Endothelial cell of umbilical vein (primary cell): ENCODE results near the gene TIMM8A. TPM values are rescaled to one million over a fixed set of nuclear protein-coding genes. Genes with fewer than 3 reads are reported as not detected.

Experiments used
- BruUV-seq: library from RNA; stranded (reverse); fragments of 400-500 nt; replicated peaks from 2 replicates; lab custom pipeline; 2021; lab: Mats Ljungman, UMichigan
- CTCF ChIA-PET: fragments of 300-600, 350-600 bp; sonication (Branson Sonifier 250); formaldehyde crosslinking; loops from one replicate; lab custom pipeline; 2021; ENCODE audit warnings: antibody characterized with exemption, inconsistent platforms; lab: Charles Lee
- POLR2A ChIA-PET: fragments of 300-600, 350-600 bp; sonication (Branson Sonifier 250); formaldehyde crosslinking; loops from one replicate; lab custom pipeline; 2021; ENCODE audit warnings: antibody characterized with exemption, inconsistent platforms; lab: Charles Lee
- DNase-seq: peaks from one replicate; pipeline ENCODE4 v3.0.0-alpha.2; 2011; ENCODE audit warnings: low read depth, low spot score
- FAIRE-seq: peaks from 2 replicates; lab custom pipeline; 2011; peaks lifted over from hg19 to GRCh38; lab: Jason Lieb, UNC
- H2AFZ ChIP-seq: 2 replicates; pipeline ENCODE4 v1.6.0; 2012; ENCODE audit warnings: low read depth, low read length, control low read depth, inconsistent platforms
- H3K27ac ChIP-seq: 2 replicates; pipeline ENCODE4 v1.5.1; 2011; ENCODE audit warnings: low read depth, mild to moderate bottlenecking, control low read depth, low read length, moderate library complexity; ENCODE audit not compliant: insufficient read depth
- H3K27me3 ChIP-seq, 2 experiments: 2 replicates each; pipeline versions ENCODE4 v1.6.0 to v1.6.1; 2011; ENCODE audit warnings: low read length in 2 of 2, mixed read lengths in 1 of 2; ENCODE audit not compliant: control insufficient read depth in 2 of 2, insufficient read depth in 2 of 2
- H3K36me3 ChIP-seq, 2 experiments: 2 replicates in 1 of 2; 3 replicates in 1 of 2; pipeline ENCODE4 v1.5.1; 2011; ENCODE audit warnings: low read length in 2 of 2, mild to moderate bottlenecking in 1 of 2, moderate library complexity in 1 of 2; ENCODE audit not compliant: control insufficient read depth in 2 of 2, insufficient read depth in 2 of 2; ENCODE audit errors: extremely low read depth in 1 of 2
- H3K4me1 ChIP-seq: 3 replicates; pipeline ENCODE4 v1.5.1; 2011; ENCODE audit warnings: mild to moderate bottlenecking, low read length; ENCODE audit not compliant: control insufficient read depth, insufficient read depth; ENCODE audit errors: extremely low read depth
- H3K4me2 ChIP-seq: 2 replicates; pipeline ENCODE4 v1.6.1; 2011; ENCODE audit warnings: low read length, control low read depth, mixed read lengths; ENCODE audit not compliant: insufficient read depth
- H3K4me3 ChIP-seq, 3 experiments: fragments of 200-600 bp in 1 of 3; sonication (generic), shearing (Covaris generic) in 1 of 3; replicated peaks in 1 of 3; 2 replicates each; pipeline ENCODE4 v1.5.1; 2011 to 2016; ENCODE audit warnings: control low read depth in 3 of 3, low read length in 3 of 3, mild to moderate bottlenecking in 2 of 3, inconsistent platforms in 1 of 3, low read depth in 1 of 3, moderate library complexity in 1 of 3; ENCODE audit not compliant: insufficient read depth in 1 of 3
- H3K79me2 ChIP-seq: 2 replicates; pipeline ENCODE4 v1.6.0; 2012; ENCODE audit warnings: low read length, inconsistent platforms; ENCODE audit not compliant: control insufficient read depth, insufficient read depth
- H3K9ac ChIP-seq: replicated peaks from 2 replicates; pipeline ENCODE3; 2011; ENCODE audit warnings: low read length, control low read depth; ENCODE audit not compliant: insufficient read depth; ENCODE audit errors: extremely low read depth
- H3K9me1 ChIP-seq: replicated peaks from 3 replicates; pipeline ENCODE4 v1.6.0; 2011; ENCODE audit warnings: mild to moderate bottlenecking, low read length; ENCODE audit not compliant: control insufficient read depth, insufficient read depth; ENCODE audit errors: extremely low read depth
- H3K9me3 ChIP-seq: replicated peaks from 2 replicates; pipeline ENCODE4 v1.5.1; 2012; ENCODE audit warnings: low read length, inconsistent platforms; ENCODE audit not compliant: control insufficient read depth, insufficient read depth
- H4K20me1 ChIP-seq: replicated peaks from 2 replicates; pipeline ENCODE3; 2011; ENCODE audit warnings: mild to moderate bottlenecking, low read length; ENCODE audit not compliant: control insufficient read depth, insufficient read depth; ENCODE audit errors: extremely low read depth
- EZH2 ChIP-seq: IDR thresholded peaks from 2 replicates; pipeline ENCODE4 v1.6.1; 2012; ENCODE audit warnings: borderline replicate concordance, low read depth, mild to moderate bottlenecking, moderate library complexity, low read length, inconsistent platforms; ENCODE audit not compliant: severe bottlenecking
- FOS ChIP-seq: IDR thresholded peaks from 2 replicates; pipeline ENCODE4 v1.6.1; 2011; ENCODE audit warnings: mild to moderate bottlenecking, low read length, moderate library complexity, borderline replicate concordance; ENCODE audit not compliant: insufficient read depth
- GATA2 ChIP-seq: IDR thresholded peaks from 2 replicates; pipeline ENCODE4 v1.7.0; 2011; ENCODE audit warnings: low read depth, mild to moderate bottlenecking, moderate library complexity, mixed read lengths, low read length; ENCODE audit not compliant: insufficient read length, insufficient read depth
- JUN ChIP-seq: IDR thresholded peaks from 2 replicates; pipeline ENCODE4 v1.6.1; 2011; ENCODE audit warnings: borderline replicate concordance, low read depth; ENCODE audit not compliant: insufficient read length, insufficient read depth
- MYC ChIP-seq: IDR thresholded peaks from one replicate; pipeline ENCODE4 v1.6.1; 2011; ENCODE audit warnings: mild to moderate bottlenecking, low read depth, low read length
- POLR2A ChIP-seq: IDR thresholded peaks from 2 replicates; pipeline ENCODE4 v1.6.1; 2012; ENCODE audit warnings: low read depth, mild to moderate bottlenecking, control low read depth, low read length
- POLR2AphosphoS5 ChIP-seq: IDR thresholded peaks from 2 replicates; pipeline ENCODE4 v1.6.1; 2012; ENCODE audit warnings: low read depth, mild to moderate bottlenecking, control low read depth, low read length, moderate library complexity; ENCODE audit not compliant: insufficient read depth
- dilution Hi-C: fragments of 300-500 bp; cut with MboI; formaldehyde crosslinking; loops from one replicate; pipeline ENCODE4 v1.15.0; 2019; ENCODE audit warnings: low sequenced_read_pairs; ENCODE audit not compliant: extremely low pct_ligation_motif_present
- intact Hi-C: fragments of 100-400 bp; cut with micrococcal nuclease; formaldehyde crosslinking; loops from one replicate; pipeline ENCODE4 v1.10.0; 2022
- polyA plus RNA-seq, 4 experiments: library from polyadenylated mRNA; depleted of rRNA in 3 of 4; stranded (reverse) in 3 of 4; unstranded in 1 of 4; fragments of >200 nt; gene quantifications; 2 replicates each; pipeline versions ENCODE4 v1.2.1 to v1.2.3, GENCODE V29; 2011 to 2012; ENCODE audit warnings: missing spikeins in 1 of 4
- total RNA-seq: library from RNA; stranded (reverse); gene quantifications from 2 replicates; pipeline ENCODE4 v1.2.3, GENCODE V29; 2021
- TF ChIP-seq, protein P1 (sequence below), 2 donors: IDR thresholded peaks; 1 replicate in 1 of 2; 2 replicates in 1 of 2; pipeline ENCODE4 v1.5.1; 2011; ENCODE audit warnings: low read length in 2 of 2, mild to moderate bottlenecking in 2 of 2, moderate library complexity in 2 of 2, control low read depth in 1 of 2, inconsistent platforms in 1 of 2, low read depth in 1 of 2; ENCODE audit not compliant: insufficient read depth in 1 of 2; ENCODE audit errors: extremely low read depth in 1 of 2
- TF ChIP-seq, protein P2 (sequence below): IDR thresholded peaks from 2 replicates; pipeline ENCODE4 v1.6.1; 2011; ENCODE audit not compliant: insufficient read depth, insufficient read length

TIMM8A gene
- total and polyA plus RNA-seq, 2 donors (not counting 3 experiments of a cell fraction or from before 2014, with no cell fraction given): 10.9 to 17.5 TPM

DNA sequence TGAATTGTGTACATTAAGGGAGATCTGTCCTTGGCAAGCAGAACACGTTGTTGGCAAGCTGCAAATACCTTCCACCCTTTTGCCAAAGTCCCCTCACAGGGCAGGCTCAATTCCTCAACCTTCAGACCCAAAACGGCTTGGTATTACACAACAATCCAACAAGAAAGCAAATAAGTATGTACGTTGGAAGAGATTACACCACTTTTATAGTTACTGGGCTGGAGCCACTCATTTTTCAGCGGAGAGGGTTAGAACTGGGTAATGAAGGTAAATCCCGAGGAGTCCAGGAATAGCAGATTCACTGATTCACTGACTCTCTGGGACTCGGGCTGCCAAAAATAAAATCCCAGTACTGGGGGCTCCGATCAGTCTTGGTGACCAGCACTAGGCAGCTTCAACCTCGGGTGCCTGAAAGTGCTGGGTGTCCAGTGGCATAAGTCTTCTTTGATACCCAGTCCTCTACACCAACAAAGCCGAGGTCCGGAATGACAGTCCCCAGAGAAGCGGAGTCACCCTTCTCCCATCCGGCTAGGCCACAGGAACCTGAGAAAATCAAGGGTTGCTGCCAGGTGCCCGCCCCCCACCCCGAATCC, 587 bp downstream of the TIMM8A start:
- ChIA-PET CTCF (interaction anchor here (1.5 kb wide), 1 partner anchor 42 kb away, joined by 6 read pairs; the partner anchor contains the start of gene RPL36A), POLR2A (interaction anchor here (1.8 kb wide), 1 partner anchor 43 kb away, joined by 14 read pairs; the partner anchor contains the start of gene RPL36A)
- Histone ChIP-seq H3K9me3 (no peaks in the 10 kb centered on the region), H3K9ac (peak overlapping the region; percentile 89), H3K4me1 (no peaks in the 10 kb centered on the region), H2AFZ (peak overlapping the region; percentile 75), H3K9me1 (no peaks in the 10 kb centered on the region), H3K4me3 (peak overlapping the region; percentile 78 to 87 (median 85)), H4K20me1 (no peaks in the 10 kb centered on the region), H3K27ac (peak overlapping the region; percentile 69), H3K36me3 (no peaks in the 10 kb centered on the region), H3K27me3 (no peaks in the 10 kb centered on the region), H3K4me2 (peak overlapping the region; percentile 79), H3K79me2 (peaks cover 31% of the 10 kb centered on the region)
- TF ChIP-seq FOS (no peak), JUN (no peak), POLR2A (no peak), GATA2 (no peak), MYC (no peak), POLR2AphosphoS5 (no peak), EZH2 (no peak)
- TF ChIP-seq, protein P1, sequence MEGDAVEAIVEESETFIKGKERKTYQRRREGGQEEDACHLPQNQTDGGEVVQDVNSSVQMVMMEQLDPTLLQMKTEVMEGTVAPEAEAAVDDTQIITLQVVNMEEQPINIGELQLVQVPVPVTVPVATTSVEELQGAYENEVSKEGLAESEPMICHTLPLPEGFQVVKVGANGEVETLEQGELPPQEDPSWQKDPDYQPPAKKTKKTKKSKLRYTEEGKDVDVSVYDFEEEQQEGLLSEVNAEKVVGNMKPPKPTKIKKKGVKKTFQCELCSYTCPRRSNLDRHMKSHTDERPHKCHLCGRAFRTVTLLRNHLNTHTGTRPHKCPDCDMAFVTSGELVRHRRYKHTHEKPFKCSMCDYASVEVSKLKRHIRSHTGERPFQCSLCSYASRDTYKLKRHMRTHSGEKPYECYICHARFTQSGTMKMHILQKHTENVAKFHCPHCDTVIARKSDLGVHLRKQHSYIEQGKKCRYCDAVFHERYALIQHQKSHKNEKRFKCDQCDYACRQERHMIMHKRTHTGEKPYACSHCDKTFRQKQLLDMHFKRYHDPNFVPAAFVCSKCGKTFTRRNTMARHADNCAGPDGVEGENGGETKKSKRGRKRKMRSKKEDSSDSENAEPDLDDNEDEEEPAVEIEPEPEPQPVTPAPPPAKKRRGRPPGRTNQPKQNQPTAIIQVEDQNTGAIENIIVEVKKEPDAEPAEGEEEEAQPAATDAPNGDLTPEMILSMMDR (IDR thresholded peaks at IDR 0.05; ENCODE audit: extremely low read depth in 1 of 2, insufficient read depth in 1 of 2, low read depth in 1 of 2, low read length in 2 of 2): no peak
- TF ChIP-seq, protein P2, sequence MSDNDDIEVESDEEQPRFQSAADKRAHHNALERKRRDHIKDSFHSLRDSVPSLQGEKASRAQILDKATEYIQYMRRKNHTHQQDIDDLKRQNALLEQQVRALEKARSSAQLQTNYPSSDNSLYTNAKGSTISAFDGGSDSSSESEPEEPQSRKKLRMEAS: no peak
- dilution Hi-C loops (no loop called here), intact Hi-C loops (loop anchor here (2.0 to 5.0 kb wide), 2 partner anchors 43 to 526 kb away; partner anchors contain the start of genes CSTF2 and RPL36A)
- DNase-seq (peak; percentile 22), FAIRE-seq (no peak)
- TSS peak; percentile 57 for BruUV-seq
